ENCODE measurements around the gene LCE5A. TPM values are rescaled to one million over a fixed set of nuclear protein-coding genes. Genes with fewer than 3 reads are reported as not detected.

Gene LCE5A
- total RNA-seq, 3 donors from 2014 or later, result not detected

Other genes starting within 250 kb of the LCE5A start
- not detected for gene FLG, start 185.6 kb upstream of the LCE5A start, total RNA-seq
- gene FLG2, start 150.8 kb upstream of the LCE5A start, total RNA-seq, result not detected
- not detected for gene CRNN, start 96.5 kb upstream of the LCE5A start, total RNA-seq
- gene CRCT1, start 3.7 kb downstream of the LCE5A start, total RNA-seq, result not detected
- not detected for gene LCE3E, start 56.0 kb downstream of the LCE5A start, total RNA-seq
- gene LCE3D, start 69.7 kb downstream of the LCE5A start, total RNA-seq, result not detected
- not detected for gene LCE3C, start 89.4 kb downstream of the LCE5A start, total RNA-seq
- not detected for gene LCE3B, start 103.0 kb downstream of the LCE5A start, total RNA-seq
- not detected for gene LCE3A, start 112.3 kb downstream of the LCE5A start, total RNA-seq
- not detected for gene LCE2D, start 152.6 kb downstream of the LCE5A start, total RNA-seq
- not detected for gene LCE2C, start 164.5 kb downstream of the LCE5A start, total RNA-seq
- not detected for gene LCE2B, start 175.3 kb downstream of the LCE5A start, total RNA-seq
- not detected for gene LCE2A, start 187.5 kb downstream of the LCE5A start, total RNA-seq
- gene LCE4A, start 197.4 kb downstream of the LCE5A start, total RNA-seq, result not detected
- gene KPRP, start 247.2 kb downstream of the LCE5A start, total RNA-seq, result not detected

Measured in mucosa of descending colon (tissue), 3 donors.